Spleen (tissue), 11 donors: Measurements from ENCODE around the gene IDS. TPM values are rescaled to one million over a fixed set of nuclear protein-coding genes. Genes with fewer than 3 reads are reported as not detected.
"Not testable (repeated sequence)": the region's sequence is repeated elsewhere in the genome, so short reads cannot be mapped to it uniquely, and the experiment has no call there.

Experiments used
- DNase-seq: peaks from one replicate; pipeline ENCODE4 v3.0.0-alpha.2; 2020
- H3K27ac ChIP-seq, 8 donors: fragments of 200-600 bp; sonication (generic) in 7 of 8; 1 replicate in 4 of 8; 2 replicates in 4 of 8; pipeline versions ENCODE4 v1.5.0 to v1.8.0; 2016 to 2021; ENCODE audit warnings: inconsistent platforms in 4 of 8, mild to moderate bottlenecking in 4 of 8, moderate library complexity in 1 of 8
- H3K27me3 ChIP-seq, 7 donors: fragments of 200-600 bp; sonication (generic) in 6 of 7; replicated peaks in 1 of 7; 1 replicate in 4 of 7; 2 replicates in 3 of 7; pipeline versions ENCODE4 v1.5.0 to v1.8.0; 2016 to 2021; ENCODE audit warnings: inconsistent platforms in 3 of 7, mild to moderate bottlenecking in 1 of 7
- H3K36me3 ChIP-seq, 6 donors: fragments of 200-600 bp; sonication (generic) in 5 of 6; 1 replicate in 4 of 6; 2 replicates in 2 of 6; pipeline versions ENCODE4 v1.5.0 to v1.8.0; 2016 to 2021; ENCODE audit warnings: inconsistent platforms in 2 of 6
- H3K4me1 ChIP-seq, 6 donors: fragments of 200-600 bp; sonication (generic) in 5 of 6; 1 replicate in 3 of 6; 2 replicates in 3 of 6; pipeline versions ENCODE4 v1.5.0 to v1.8.0; 2016 to 2021; ENCODE audit warnings: inconsistent platforms in 3 of 6
- H3K4me3 ChIP-seq, 8 donors: fragments of 200-600 bp; sonication (generic) in 7 of 8; 1 replicate in 4 of 8; 2 replicates in 4 of 8; pipeline versions ENCODE4 v1.5.0 to v1.8.0; 2016 to 2021; ENCODE audit warnings: inconsistent platforms in 4 of 8, mild to moderate bottlenecking in 4 of 8, moderate library complexity in 2 of 8
- H3K9me3 ChIP-seq, 8 donors: fragments of 200-600 bp; sonication (generic) in 7 of 8; 1 replicate in 4 of 8; 2 replicates in 4 of 8; pipeline versions ENCODE4 v1.5.0 to v1.8.0; 2016 to 2021; ENCODE audit warnings: inconsistent platforms in 4 of 8
- CTCF ChIP-seq, 11 experiments: fragments of 200-600 bp in 7 of 11; fragments of 450-650 bp in 4 of 11; sonication (generic) in 4 of 11; IDR thresholded peaks in 8 of 11; conservative IDR thresholded peaks in 3 of 11; 1 replicate in 7 of 11; 2 replicates in 4 of 11; pipeline versions ENCODE4 v1.4.0 to v1.8.0; 2016 to 2021; ENCODE audit warnings: antibody characterized with exemption in 11 of 11, inconsistent platforms in 4 of 11, mild to moderate bottlenecking in 1 of 11
- POLR2A ChIP-seq, 3 donors: fragments of 450-650 bp; IDR thresholded peaks; one replicate each; pipeline ENCODE4 v1.5.1; 2017; ENCODE audit warnings: antibody characterized with exemption in 3 of 3, mild to moderate bottlenecking in 1 of 3
- POLR2AphosphoS5 ChIP-seq, 3 donors: sonication (generic); formaldehyde crosslinking; IDR thresholded peaks; one replicate each; pipeline ENCODE4 v1.5.1; 2017; ENCODE audit warnings: antibody characterized with exemption in 3 of 3
- WGBS, 5 donors: extraction: QIAGEN DNeasy Blood & Tissue Kit in 3 of 5; methylation state at CpG; one replicate each; pipeline versions ENCODE4 v1.1.5 to v1.1.7; 2013 to 2018; 5-methylcytosine and 5-hydroxymethylcytosine counted together
- intact Hi-C: fragments of 100-400 bp; cut with DNase I; formaldehyde crosslinking; loops from one replicate; pipeline ENCODE4 v1.15.0; 2023; ENCODE audit warnings: low total_unique reads
- polyA plus RNA-seq, 3 donors: library from polyadenylated mRNA; stranded (reverse); fragments of 200-250 nt; gene quantifications; one replicate each; pipeline ENCODE4 v1.2.1, GENCODE V29; 2013
- total RNA-seq, 7 donors: library from RNA; depleted of rRNA in 3 of 7; stranded (reverse); fragments of >200 nt in 3 of 7; fragmentation: NEBNext Ultra II Directional in 4 of 7; extraction: Animal tissue kit (Norgen Biotek cat#: 25700) in 4 of 7; gene quantifications; one replicate each; pipeline versions ENCODE4 v1.1.0 to v1.2.1, GENCODE V29; 2016 to 2021
- donor health status: healthy with polysubstance abuse.
- donor health status: DM: no; HTN: no; CAD: no; lungs with moderate emphysema.
- donor health status: DM: no; HTN: no; CAD: no.
- donor health status: Bipolar disorder and iron deficiency.
- donor health status: healthy.
- donor health status: DM: no; HTN: no; CAD: no.
- donor health status: DM: yes; HTN: yes; CAD: no.

IDS gene
- total and polyA plus RNA-seq, 10 donors = 22.4 to 114 (median 83.5) TPM

- H3K36me3 ChIP-seq = peaks cover 0 to 5% (median 0%) of the 10 kb centered on the region in 6 donors
- no peaks in the 10 kb centered on the region for H3K27me3 ChIP-seq
- no peak overlapping the region for H3K4me3 ChIP-seq
- no peak for TF ChIP-seq CTCF (IDR thresholded peaks at IDR 0.05 in 8 of 11, conservative IDR thresholded peaks at IDR 0.05 in 3 of 11)
- no peak for TF ChIP-seq POLR2AphosphoS5 (IDR thresholded peaks at IDR 0.05)
- no peak for TF ChIP-seq POLR2A (IDR thresholded peaks at IDR 0.05)
- intact Hi-C loops = no loop called here
- DNase-seq = no peak
- no peaks in the 10 kb centered on the region for H3K9me3 ChIP-seq
- WGBS, 5 donors = 51 to 94% (median 86%) methylated on average over 1 of the region's 1 CpG
- H3K27ac ChIP-seq = peak overlapping the region in 1 of 8 donors; percentile 26
- H3K4me1 ChIP-seq = peaks cover 0 to 18% (median 3%) of the 10 kb centered on the region in 6 donors
Observed at GRCh38 chrX:149528381-149528780, 23.3 kb upstream of the IDS start.

- Histone ChIP-seq H3K4me1 (peaks cover 0 to 18% (median 3%) of the 10 kb centered on the region in 6 donors), H3K27ac (peak overlapping the region in 1 of 8 donors; percentile 26), H3K27me3 (no peaks in the 10 kb centered on the region), H3K9me3 (no peaks in the 10 kb centered on the region), H3K36me3 (peaks cover 0 to 5% (median 0%) of the 10 kb centered on the region in 6 donors), H3K4me3 (no peak overlapping the region)
- intact Hi-C loops = no loop called here
- DNase-seq = no peak
- peak; percentile 25 to 65 (median 54) for TF ChIP-seq CTCF (IDR thresholded peaks at IDR 0.05 in 8 of 11, conservative IDR thresholded peaks at IDR 0.05 in 3 of 11)
- TF ChIP-seq POLR2A (IDR thresholded peaks at IDR 0.05) = no peak
- 44 to 63% (median 48%) methylated on average over 1 of the region's 1 CpG for WGBS, 5 donors
Observed at GRCh38 chrX:149527705-149528104, 22.6 kb upstream of the IDS start.

- H3K27me3 ChIP-seq, H3K9me3 ChIP-seq, H3K36me3 ChIP-seq, intact Hi-C loops, DNase-seq: not testable (repeated sequence)
- H3K27ac ChIP-seq = peak overlapping the region in 5 of 8 donors; percentile 20 to 82 (median 59)
- peak overlapping the region in 1 of 8 donors; percentile 45 for H3K4me3 ChIP-seq
- peaks cover 0 to 18% (median 3%) of the 10 kb centered on the region in 6 donors for H3K4me1 ChIP-seq
- 66 to 100% (median 86%) methylated on average over 1 to 10 of the region's 13 CpGs for WGBS, 5 donors
Observed at GRCh38 chrX:149526318-149527033, 21.4 kb upstream of the IDS start.

- DNase-seq, H3K36me3 ChIP-seq, H3K9me3 ChIP-seq, intact Hi-C loops, H3K27me3 ChIP-seq: not testable (repeated sequence)
- peak overlapping the region in 1 of 8 donors; percentile 45 for H3K4me3 ChIP-seq
- H3K4me1 ChIP-seq = peaks cover 0 to 18% (median 3%) of the 10 kb centered on the region in 6 donors
- H3K27ac ChIP-seq = peak overlapping the region in 5 of 8 donors; percentile 20 to 82 (median 59)
- 11 to 45% (median 33%) methylated on average over 3 to 5 of the region's 5 CpGs for WGBS, 5 donors
Observed at GRCh38 chrX:149525903-149526302, 20.8 kb upstream of the IDS start.

GRCh38 chrX:149525389-149525788 lies 20.3 kb upstream of the IDS start:
- WGBS, 5 donors = 2 to 18% (median 7%) methylated on average over 3 to 5 of the region's 10 CpGs; no CpG with 5 or more reads in 2 of the 5 donors
- peaks cover 0 to 18% (median 3%) of the 10 kb centered on the region in 6 donors for H3K4me1 ChIP-seq
- H3K36me3 ChIP-seq, H3K27me3 ChIP-seq, intact Hi-C loops, H3K9me3 ChIP-seq: not testable (repeated sequence)
- H3K4me3 ChIP-seq = peak overlapping the region in 1 of 8 donors; percentile 45
- peak overlapping the region in 6 of 8 donors; percentile 20 to 82 (median 59) for H3K27ac ChIP-seq
- peak in 1 of 3 donors; percentile 19 for TF ChIP-seq POLR2AphosphoS5 (IDR thresholded peaks at IDR 0.05)
- peak; percentile 85 for DNase-seq
